ENCODE data around the gene CADM3.

The CADM3 gene

GRCh38 chr1:159177272-159177907, 6.0 kb downstream of the CADM3 start:
- Histone ChIP-seq H3K4me3 (replicated peaks; ENCODE audit: insufficient read depth, low read length) (no peak overlapping the region), H3K27me3 (ENCODE audit: insufficient read depth, poor library complexity, severe bottlenecking) (peaks cover 24% of the 10 kb centered on the region), H3K27ac (replicated peaks) (no peak overlapping the region)
- TF ChIP-seq, protein P1, sequence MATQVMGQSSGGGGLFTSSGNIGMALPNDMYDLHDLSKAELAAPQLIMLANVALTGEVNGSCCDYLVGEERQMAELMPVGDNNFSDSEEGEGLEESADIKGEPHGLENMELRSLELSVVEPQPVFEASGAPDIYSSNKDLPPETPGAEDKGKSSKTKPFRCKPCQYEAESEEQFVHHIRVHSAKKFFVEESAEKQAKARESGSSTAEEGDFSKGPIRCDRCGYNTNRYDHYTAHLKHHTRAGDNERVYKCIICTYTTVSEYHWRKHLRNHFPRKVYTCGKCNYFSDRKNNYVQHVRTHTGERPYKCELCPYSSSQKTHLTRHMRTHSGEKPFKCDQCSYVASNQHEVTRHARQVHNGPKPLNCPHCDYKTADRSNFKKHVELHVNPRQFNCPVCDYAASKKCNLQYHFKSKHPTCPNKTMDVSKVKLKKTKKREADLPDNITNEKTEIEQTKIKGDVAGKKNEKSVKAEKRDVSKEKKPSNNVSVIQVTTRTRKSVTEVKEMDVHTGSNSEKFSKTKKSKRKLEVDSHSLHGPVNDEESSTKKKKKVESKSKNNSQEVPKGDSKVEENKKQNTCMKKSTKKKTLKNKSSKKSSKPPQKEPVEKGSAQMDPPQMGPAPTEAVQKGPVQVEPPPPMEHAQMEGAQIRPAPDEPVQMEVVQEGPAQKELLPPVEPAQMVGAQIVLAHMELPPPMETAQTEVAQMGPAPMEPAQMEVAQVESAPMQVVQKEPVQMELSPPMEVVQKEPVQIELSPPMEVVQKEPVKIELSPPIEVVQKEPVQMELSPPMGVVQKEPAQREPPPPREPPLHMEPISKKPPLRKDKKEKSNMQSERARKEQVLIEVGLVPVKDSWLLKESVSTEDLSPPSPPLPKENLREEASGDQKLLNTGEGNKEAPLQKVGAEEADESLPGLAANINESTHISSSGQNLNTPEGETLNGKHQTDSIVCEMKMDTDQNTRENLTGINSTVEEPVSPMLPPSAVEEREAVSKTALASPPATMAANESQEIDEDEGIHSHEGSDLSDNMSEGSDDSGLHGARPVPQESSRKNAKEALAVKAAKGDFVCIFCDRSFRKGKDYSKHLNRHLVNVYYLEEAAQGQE (IDR thresholded peaks at IDR 0.05; ENCODE audit: insufficient replicate concordance, low read depth) = peak; percentile 100
- no peak for TF ChIP-seq POLR2AphosphoS5 (IDR thresholded peaks at IDR 0.05; ENCODE audit: low read depth)
- peak in 1 of 2 experiments; percentile 53 for DNase-seq (ENCODE audit: low read depth in 1 of 2, low spot score in 1 of 2)

DNA sequence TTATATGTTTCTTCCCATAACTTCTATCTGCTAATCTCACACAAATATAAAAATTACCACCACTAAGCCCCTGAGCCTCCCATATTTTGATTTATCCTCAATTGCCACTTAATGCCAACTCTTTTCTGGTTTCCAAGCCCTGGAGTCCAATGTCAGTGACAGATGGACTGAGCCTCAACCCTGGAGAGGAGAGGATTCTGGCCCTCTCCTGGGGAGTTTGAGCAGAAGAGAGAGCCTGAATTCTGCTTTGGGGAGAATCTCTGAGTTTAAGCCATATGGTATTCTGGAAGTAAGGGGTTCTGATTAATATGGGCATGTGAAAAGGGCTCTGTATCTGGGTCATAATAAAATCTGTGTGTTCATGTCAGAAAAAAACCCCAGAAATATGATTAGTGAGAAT, 8.5 kb downstream of the CADM3 start:
- no peak for DNase-seq (ENCODE audit: low read depth in 1 of 2, low spot score in 1 of 2)
- TF ChIP-seq POLR2AphosphoS5 (IDR thresholded peaks at IDR 0.05; ENCODE audit: low read depth) (no peak), CTCF (IDR thresholded peaks at IDR 0.05; ENCODE audit: insufficient read depth, low read length) (no peak), GABPA (IDR thresholded peaks at IDR 0.05; ENCODE audit: low read depth) (no peak), SPI1 (IDR thresholded peaks at IDR 0.05; ENCODE audit: borderline replicate concordance, low read depth) (no peak)
- TF ChIP-seq, protein P1 (IDR thresholded peaks at IDR 0.05; ENCODE audit: insufficient replicate concordance, low read depth) = no peak
- Histone ChIP-seq H3K4me3 (replicated peaks; ENCODE audit: insufficient read depth, low read length) (no peak overlapping the region), H3K27me3 (ENCODE audit: insufficient read depth, poor library complexity, severe bottlenecking) (peaks cover 17% of the 10 kb centered on the region), H3K27ac (replicated peaks) (no peak overlapping the region)

DNA sequence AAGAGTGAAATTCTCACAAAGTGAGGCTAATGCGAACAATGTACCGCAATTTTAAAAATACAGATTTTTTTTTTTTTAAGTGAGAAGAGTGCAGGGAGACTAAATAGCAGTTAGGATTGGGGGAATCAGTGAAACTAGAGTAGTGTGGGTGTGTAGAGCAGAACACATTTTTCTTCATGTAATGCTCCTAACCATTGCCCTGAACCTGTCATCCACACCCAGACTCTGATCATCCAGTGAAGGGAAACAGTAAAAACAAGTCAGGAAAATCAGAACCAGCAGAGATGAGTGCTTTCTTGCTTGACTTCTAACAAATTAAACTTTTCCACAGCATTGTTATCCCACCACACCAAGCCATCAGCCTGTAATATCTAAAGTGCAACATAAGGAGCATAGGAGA, 9.1 kb downstream of the CADM3 start:
- DNase-seq (ENCODE audit: low read depth in 1 of 2, low spot score in 1 of 2) = no peak
- no peak overlapping the region for H3K27ac ChIP-seq (replicated peaks)
- peaks cover 23% of the 10 kb centered on the region for H3K27me3 ChIP-seq (ENCODE audit: insufficient read depth, poor library complexity, severe bottlenecking)
- H3K4me3 ChIP-seq (replicated peaks; ENCODE audit: insufficient read depth, low read length) = no peak overlapping the region
- TF ChIP-seq CTCF (IDR thresholded peaks at IDR 0.05; ENCODE audit: insufficient read depth, low read length) (no peak), GABPA (IDR thresholded peaks at IDR 0.05; ENCODE audit: low read depth) (no peak), SPI1 (IDR thresholded peaks at IDR 0.05; ENCODE audit: borderline replicate concordance, low read depth) (no peak), POLR2AphosphoS5 (IDR thresholded peaks at IDR 0.05; ENCODE audit: low read depth) (no peak)
- TF ChIP-seq, protein P1 (IDR thresholded peaks at IDR 0.05; ENCODE audit: insufficient replicate concordance, low read depth) = no peak

All from HL-60 (cell line).